Stomach (tissue), 4 donors: Measurements from ENCODE around the gene ERBB4.

Source experiments
- CTCF ChIP-seq, 7 experiments: fragments of 450-650 bp in 4 of 7; fragments of 200-600 bp in 3 of 7; sonication (generic) in 3 of 7; IDR thresholded peaks; one replicate each; pipeline ENCODE4 v1.5.1; 2016 to 2019; ENCODE audit warnings: antibody characterized with exemption in 7 of 7, control low read depth in 2 of 7, mild to moderate bottlenecking in 1 of 7
- EP300 ChIP-seq: sonication (generic); formaldehyde crosslinking; IDR thresholded peaks from one replicate; pipeline ENCODE4 v1.6.1; 2017; ENCODE audit warnings: antibody characterized with exemption
- POLR2A ChIP-seq, 4 donors: fragments of 450-650 bp; IDR thresholded peaks; one replicate each; pipeline ENCODE4 v1.6.1; 2016; ENCODE audit warnings: antibody characterized with exemption in 4 of 4, control low read depth in 2 of 4, mild to moderate bottlenecking in 1 of 4, moderate library complexity in 1 of 4
- POLR2AphosphoS5 ChIP-seq, 3 donors: sonication (generic); formaldehyde crosslinking; IDR thresholded peaks; one replicate each; pipeline ENCODE4 v1.6.1; 2016; ENCODE audit warnings: antibody characterized with exemption in 3 of 3

GRCh38 chr2:211368467-211368866 lies 1170.1 kb downstream of the ERBB4 start:
- TF ChIP-seq CTCF (IDR thresholded peaks at IDR 0.05) (no peak), POLR2A (IDR thresholded peaks at IDR 0.05) (no peak), EP300 (no peak), POLR2AphosphoS5 (IDR thresholded peaks at IDR 0.05) (no peak)
